ENCODE data around the gene ALDH4A1.

ALDH4A1 gene

GRCh38 chr1:18939398-18940302, 37.3 kb upstream of the ALDH4A1 start:
- no peak for DNase-seq (ENCODE audit: low read depth in 1 of 2, low spot score in 1 of 2)

GRCh38 chr1:18938707-18939070, 36.3 kb upstream of the ALDH4A1 start:
- DNase-seq (ENCODE audit: low read depth in 1 of 2, low spot score in 1 of 2): no peak

GRCh38 chr1:18938008-18938706, 35.8 kb upstream of the ALDH4A1 start:
- no peak for DNase-seq (ENCODE audit: low read depth in 1 of 2, low spot score in 1 of 2)

- no peak for DNase-seq (ENCODE audit: low read depth in 1 of 2, low spot score in 1 of 2)
These were observed 35.2 kb upstream of the ALDH4A1 start for GRCh38 chr1:18937539-18937938.

GRCh38 chr1:18936814-18937481, 34.6 kb upstream of the ALDH4A1 start:
- DNase-seq (ENCODE audit: low read depth in 1 of 2, low spot score in 1 of 2): no peak

GRCh38 chr1:18936471-18936813, 34.1 kb upstream of the ALDH4A1 start:
- no peak for DNase-seq (ENCODE audit: low read depth in 1 of 2, low spot score in 1 of 2)

GRCh38 chr1:18934205-18935000, 32.0 kb upstream of the ALDH4A1 start:
- DNase-seq (ENCODE audit: low read depth in 1 of 2, low spot score in 1 of 2): no peak

GRCh38 chr1:18932879-18933278, 30.5 kb upstream of the ALDH4A1 start:
- DNase-seq (ENCODE audit: low read depth in 1 of 2, low spot score in 1 of 2): no peak

- DNase-seq (ENCODE audit: low read depth in 1 of 2, low spot score in 1 of 2): no peak
These were observed 30.0 kb upstream of the ALDH4A1 start for GRCh38 chr1:18932387-18932786.

- DNase-seq (ENCODE audit: low read depth in 1 of 2, low spot score in 1 of 2): no peak
These were observed 29.4 kb upstream of the ALDH4A1 start for GRCh38 chr1:18931730-18932129.

GRCh38 chr1:18929686-18930085, 27.3 kb upstream of the ALDH4A1 start:
- DNase-seq (ENCODE audit: low read depth in 1 of 2, low spot score in 1 of 2): no peak

- no peak for DNase-seq (ENCODE audit: low read depth in 1 of 2, low spot score in 1 of 2)
These were observed 26.6 kb upstream of the ALDH4A1 start for GRCh38 chr1:18928985-18929384.

GRCh38 chr1:18928406-18928805, 26.1 kb upstream of the ALDH4A1 start:
- DNase-seq (ENCODE audit: low read depth in 1 of 2, low spot score in 1 of 2): no peak

GRCh38 chr1:18927654-18928272, 25.4 kb upstream of the ALDH4A1 start:
- DNase-seq (ENCODE audit: low read depth in 1 of 2, low spot score in 1 of 2): peak in 1 of 2 donors; percentile 15

- DNase-seq (ENCODE audit: low read depth in 1 of 2, low spot score in 1 of 2): peak in 1 of 2 donors; percentile 17
These were observed 24.8 kb upstream of the ALDH4A1 start for GRCh38 chr1:18927082-18927653.

GRCh38 chr1:18926315-18927081, 24.1 kb upstream of the ALDH4A1 start:
- DNase-seq (ENCODE audit: low read depth in 1 of 2, low spot score in 1 of 2): peak; percentile 65 to 73

GRCh38 chr1:18925279-18925678, 22.9 kb upstream of the ALDH4A1 start:
- DNase-seq (ENCODE audit: low read depth in 1 of 2, low spot score in 1 of 2): no peak

- DNase-seq (ENCODE audit: low read depth in 1 of 2, low spot score in 1 of 2): no peak
These were observed 21.9 kb upstream of the ALDH4A1 start for GRCh38 chr1:18924221-18924691.

- no peak for DNase-seq (ENCODE audit: low read depth in 1 of 2, low spot score in 1 of 2)
These were observed 21.4 kb upstream of the ALDH4A1 start for GRCh38 chr1:18923756-18924211.
